ENCODE measurements around the gene ST8SIA3.
"Not testable (repeated sequence)": the region's sequence is repeated elsewhere in the genome, so short reads cannot be mapped to it uniquely, and the experiment has no call there.

Gene ST8SIA3

DNA sequence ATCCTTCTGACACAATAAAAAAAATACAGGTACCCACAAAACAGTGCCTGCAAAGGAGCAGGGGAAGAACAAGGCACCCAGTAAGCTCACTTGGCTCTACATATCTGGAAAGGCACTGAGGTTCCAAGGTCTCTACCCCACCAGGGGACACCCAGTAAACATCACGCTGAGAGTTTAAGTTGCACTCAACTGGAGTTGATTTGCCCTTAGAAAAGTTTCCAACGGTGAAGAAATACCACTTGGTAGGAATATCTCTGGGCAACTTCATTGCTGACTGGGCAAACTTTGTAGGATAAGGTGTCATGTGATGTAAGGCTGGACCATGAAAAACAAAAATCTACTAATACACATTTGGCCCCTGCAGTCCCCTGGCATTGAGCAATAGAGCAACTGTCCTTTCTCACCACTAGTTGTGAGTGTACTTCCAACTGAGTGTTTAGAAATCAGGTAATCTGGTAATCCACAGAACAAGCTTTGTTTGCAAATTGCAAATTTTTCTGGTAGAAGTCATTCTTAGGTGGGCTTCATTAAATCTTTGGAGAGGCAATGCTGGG lies 14.2 kb downstream of the ST8SIA3 start:
- DNase-seq (ENCODE audit: low spot score), result no peak

DNA sequence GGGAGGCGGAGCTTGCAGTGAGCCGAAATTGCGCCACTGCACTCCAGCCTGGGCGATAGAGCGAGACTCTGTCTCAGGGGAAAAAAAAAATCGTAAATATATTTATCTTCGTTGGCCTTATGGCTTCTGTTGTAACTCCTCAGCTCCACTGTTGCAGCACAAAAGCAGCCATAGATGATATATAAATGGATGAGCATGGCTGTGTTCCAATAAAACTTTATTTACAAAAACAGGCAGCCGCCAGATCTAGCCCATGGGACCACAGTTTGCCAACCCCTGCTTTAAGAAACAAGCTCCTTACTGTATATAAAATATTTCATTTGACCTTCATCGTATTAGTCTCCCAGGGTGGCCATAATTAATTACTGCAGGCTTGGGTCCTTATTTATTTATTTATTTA lies 20.1 kb downstream of the ST8SIA3 start:
- no peak for DNase-seq (ENCODE audit: low spot score)

DNA sequence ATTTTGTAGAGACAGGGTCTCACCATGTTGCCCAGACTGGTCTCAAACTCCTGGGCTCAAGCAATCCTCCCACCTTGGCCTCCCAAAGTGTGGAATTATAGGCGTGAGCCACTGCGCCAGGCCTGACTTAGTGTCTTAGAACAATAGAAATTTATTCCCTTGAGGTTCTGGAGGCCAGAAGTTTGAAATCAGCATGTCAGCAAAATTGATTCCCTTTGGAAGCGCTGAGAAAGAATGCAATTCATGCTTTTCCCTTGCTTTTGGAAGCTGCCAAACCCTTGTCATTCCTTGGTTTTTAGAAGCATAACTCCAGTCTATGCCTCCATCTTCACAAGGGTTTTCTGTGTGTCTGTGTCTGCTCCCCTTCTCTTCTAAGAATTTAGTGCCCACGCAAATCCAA lies 20.7 kb downstream of the ST8SIA3 start:
- DNase-seq (ENCODE audit: low spot score), result no peak

DNA sequence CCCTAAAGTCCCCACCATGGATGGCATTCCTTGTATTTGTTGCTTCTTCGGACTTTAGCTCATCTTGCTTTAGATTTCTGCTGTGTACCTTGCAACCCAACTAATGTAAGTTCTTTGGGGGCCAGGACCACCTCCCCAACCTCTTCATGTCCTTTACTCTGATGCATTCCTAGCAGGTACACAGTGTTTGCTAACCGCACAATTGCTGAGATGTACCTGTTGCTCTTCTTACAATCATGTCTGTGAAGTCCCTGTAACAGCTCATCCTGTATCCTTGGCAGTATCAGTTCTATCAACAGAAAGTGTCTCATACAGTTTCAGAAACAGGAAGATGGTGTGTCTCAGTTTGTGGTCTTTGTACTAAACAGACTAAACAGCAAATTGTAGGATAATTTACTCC lies 24.1 kb downstream of the ST8SIA3 start:
- no peak for DNase-seq (ENCODE audit: low spot score)

DNA sequence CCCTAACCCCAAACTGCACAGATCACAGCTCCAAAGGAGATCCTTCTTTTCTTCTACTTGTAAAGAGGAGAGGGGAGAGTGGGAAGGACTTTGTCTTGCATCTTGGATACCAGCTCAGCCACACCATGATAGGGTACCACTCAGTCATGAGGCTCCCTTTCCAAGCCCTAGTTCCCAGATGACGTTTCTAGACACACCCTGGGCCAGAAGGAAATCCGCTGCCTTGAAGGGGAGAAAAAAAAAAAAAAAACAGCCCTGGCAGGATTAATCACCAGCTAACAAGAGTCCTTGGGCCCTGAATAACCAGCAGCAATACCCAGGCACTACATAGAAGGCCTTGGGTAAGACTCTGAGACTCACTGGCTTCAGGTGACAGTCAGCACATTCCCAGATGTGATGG lies 36.9 kb downstream of the ST8SIA3 start:
- no peak for DNase-seq (ENCODE audit: low spot score)

DNA sequence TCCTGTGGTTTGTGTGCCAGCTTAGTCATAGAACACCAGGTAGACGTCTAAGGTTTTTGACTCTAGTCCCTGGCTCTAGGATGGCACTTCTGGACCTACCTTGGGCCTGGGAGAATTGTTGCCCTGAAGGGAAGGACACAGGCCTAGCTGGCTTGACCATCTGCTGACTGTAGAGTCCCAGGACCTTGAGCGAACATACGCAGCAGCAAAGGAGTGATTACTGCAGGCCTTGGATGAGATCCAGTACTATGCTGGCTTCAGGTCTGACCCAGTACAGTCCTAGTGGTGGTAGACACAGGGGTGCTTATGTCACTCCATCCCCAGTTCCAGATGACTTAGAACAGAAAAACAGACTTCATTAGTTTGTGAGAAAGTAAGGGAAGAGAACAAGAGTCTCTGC lies 37.7 kb downstream of the ST8SIA3 start:
- DNase-seq (ENCODE audit: low spot score), result no peak

DNA sequence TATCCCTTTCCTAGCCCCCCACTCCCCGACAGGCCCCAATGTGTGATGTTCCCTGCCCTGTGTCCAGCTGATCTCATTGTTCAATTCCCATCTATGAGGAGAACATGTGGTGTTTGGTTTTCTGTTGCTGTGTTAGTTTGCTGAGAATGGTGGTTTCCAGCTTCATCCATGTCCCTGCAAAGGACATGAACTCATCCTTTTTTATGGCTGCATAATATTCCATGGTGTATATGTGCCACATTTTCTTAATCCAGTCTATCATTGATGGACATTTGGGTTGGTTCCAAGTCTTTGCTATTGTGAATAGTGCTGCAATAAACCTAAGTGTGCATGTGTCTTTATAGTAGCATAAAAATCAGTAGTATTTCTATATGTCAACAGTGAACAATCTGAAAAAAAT lies 42.4 kb downstream of the ST8SIA3 start:
- not testable (repeated sequence) for DNase-seq (ENCODE audit: low spot score)

DNA sequence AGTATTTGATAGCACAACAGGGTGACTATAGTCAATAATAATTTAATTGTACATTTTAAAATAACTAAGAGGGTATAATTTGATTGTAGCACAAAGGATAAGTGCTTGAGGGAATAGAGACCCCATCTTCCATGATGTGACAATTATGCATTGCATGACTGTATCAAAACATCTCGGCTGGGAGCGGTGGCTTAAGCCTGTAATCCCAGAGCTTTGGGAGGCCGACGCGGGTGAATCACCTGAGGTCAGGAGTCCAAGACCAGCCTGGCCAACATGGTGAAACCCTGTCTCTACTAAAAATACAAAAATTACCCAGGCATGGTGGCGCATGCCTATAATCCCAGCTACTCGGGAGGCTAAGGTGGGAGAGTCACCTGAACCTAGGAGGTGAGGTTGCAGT lies 44.5 kb downstream of the ST8SIA3 start:
- not testable (repeated sequence) for DNase-seq (ENCODE audit: low spot score)

DNA sequence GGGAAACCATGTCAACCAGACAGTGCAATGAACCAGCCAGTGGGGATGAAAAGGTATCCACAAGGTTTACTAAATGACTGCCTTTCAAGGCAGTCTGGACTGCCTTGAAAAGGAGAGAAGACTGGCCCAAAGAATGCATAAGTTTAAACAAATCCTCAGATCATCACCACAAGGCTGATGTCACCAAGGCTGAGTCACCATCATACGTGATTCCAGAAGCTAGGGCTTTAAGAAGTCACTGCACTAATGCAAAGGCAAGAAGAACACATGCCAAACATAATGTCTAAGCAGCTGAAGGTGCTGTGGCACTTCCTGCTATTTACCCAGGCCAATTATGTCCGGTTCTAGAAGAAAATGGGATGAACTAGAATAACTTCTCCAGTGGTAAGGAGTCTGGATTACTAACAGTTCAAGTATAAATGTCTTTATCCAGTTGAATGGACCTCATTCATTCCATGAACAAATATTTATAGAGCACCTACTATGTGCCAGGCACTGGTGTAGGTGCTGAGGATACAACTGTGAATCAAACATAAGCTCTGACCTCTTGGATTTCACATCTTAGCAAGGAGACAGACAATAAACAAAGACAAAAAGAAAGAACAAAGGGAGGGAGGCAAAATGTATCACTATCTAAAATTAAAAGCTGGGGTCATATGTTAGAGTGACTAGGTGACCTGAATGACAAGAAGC lies 45.2 kb downstream of the ST8SIA3 start:
- no peak for DNase-seq (ENCODE audit: low spot score)

DNA sequence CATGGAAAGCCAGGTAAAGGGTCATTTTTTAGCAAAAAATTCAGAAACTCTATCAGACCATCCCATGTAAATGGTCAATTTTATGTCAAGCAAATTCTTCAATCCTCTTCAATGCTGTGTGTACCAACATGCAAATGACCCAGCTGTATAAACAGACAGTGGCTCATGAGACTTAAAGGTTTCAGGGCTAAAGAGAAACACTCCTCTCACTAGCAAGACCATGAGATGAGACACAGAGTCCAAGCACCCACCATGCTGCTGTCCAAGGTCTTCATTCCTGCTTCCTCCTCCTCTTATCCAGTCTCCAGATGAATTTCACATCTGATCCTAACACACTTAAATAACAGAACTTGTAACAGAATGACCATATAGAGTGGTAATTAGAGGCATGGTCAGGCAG lies 52.0 kb downstream of the ST8SIA3 start:
- no peak for DNase-seq (ENCODE audit: low spot score)

DNA sequence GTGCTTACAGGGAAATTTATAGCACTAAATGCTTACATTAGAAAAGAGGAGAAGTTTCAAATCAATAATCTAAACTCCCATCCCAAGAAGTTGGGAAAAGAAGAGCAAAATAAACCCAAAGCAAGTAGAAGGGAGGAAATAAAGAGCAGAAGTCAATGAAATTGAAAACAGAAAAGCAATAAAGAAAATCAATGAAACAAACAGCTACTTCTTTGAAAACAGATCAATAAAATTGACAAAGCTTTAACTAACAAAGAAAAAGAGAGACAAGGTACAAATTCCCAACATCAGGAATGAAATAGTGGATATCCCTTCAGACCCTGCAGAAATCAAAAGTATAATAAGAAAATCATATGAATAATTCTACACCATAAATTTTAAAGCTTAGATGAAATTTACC lies 57.3 kb downstream of the ST8SIA3 start:
- DNase-seq (ENCODE audit: low spot score), result no peak

DNA sequence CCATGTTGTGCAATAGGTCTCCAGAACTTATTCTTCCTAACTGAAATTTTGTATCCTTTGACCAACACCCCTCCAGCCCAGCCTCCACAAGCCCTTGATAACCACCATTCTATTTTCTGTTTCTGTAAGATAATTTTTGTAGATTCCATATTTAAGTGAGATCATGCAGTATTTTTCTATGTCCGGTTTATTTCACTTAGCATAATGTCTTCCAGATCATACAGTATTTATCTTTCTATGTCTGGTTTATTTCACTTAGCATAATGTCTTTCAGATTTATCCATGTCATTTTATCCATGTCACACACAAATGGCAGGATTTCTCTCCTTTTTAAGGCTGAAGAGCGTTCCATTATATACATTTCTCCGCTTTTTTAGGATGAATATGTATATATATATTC lies 58.4 kb downstream of the ST8SIA3 start:
- DNase-seq (ENCODE audit: low spot score), result no peak

DNA sequence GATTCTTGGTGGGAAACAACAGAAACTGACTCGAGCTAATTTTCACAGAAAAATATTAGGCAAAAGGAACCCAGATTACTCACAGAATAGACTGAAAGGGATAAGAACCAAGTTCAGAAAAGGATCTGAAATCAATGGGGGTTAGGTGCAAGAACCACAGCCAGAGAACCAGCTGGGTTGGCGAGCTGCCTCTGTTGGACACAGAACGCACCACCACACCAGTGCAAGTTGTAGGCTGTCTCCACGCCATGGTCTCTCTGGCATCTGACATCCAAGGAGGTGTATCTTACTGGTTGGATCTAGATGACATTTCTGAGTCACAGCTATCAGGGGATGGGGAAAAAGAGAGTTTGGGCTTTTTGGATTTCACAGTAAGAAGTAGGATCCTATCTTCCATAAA lies 64.2 kb downstream of the ST8SIA3 start:
- DNase-seq (ENCODE audit: low spot score), result no peak
